Smooth muscle cell (in vitro differentiated cells): ENCODE results near the gene NLRP4. TPM values are rescaled to one million over a fixed set of nuclear protein-coding genes. Genes with fewer than 3 reads are reported as not detected.

Experiments used
- DNase-seq: peaks from one replicate; lab custom pipeline; 2025; ENCODE audit not compliant: unreplicated experiment; lab: John Stamatoyannopoulos, UW
- H2AFZ ChIP-seq: fragments of 200-600 bp; sonication (generic); 2 replicates; pipeline ENCODE4 v1.6.0; 2016; ENCODE audit warnings: antibody characterized with exemption, low read depth, mild to moderate bottlenecking
- H3F3A ChIP-seq: fragments of 200-600 bp; sonication (generic); 2 replicates; pipeline ENCODE4 v1.6.0; 2017; ENCODE audit warnings: antibody characterized with exemption, low read depth
- H3K27ac ChIP-seq: fragments of 200-600 bp; sonication (generic); 2 replicates; pipeline ENCODE4 v1.5.1; 2016; ENCODE audit warnings: low read depth, mild to moderate bottlenecking
- H3K27me3 ChIP-seq: fragments of 200-600 bp; sonication (generic); 2 replicates; pipeline ENCODE4 v1.6.1; 2016; ENCODE audit warnings: low read depth, mild to moderate bottlenecking
- H3K36me3 ChIP-seq: fragments of 200-600 bp; sonication (generic); 2 replicates; pipeline ENCODE4 v1.5.1; 2016; ENCODE audit warnings: low read depth
- H3K4me1 ChIP-seq: fragments of 200-600 bp; sonication (generic); 2 replicates; pipeline ENCODE4 v1.5.1; 2016; ENCODE audit warnings: low read depth
- H3K4me2 ChIP-seq: fragments of 200-600 bp; sonication (generic); 2 replicates; pipeline ENCODE4 v1.6.0; 2016; ENCODE audit warnings: mild to moderate bottlenecking
- H3K4me3 ChIP-seq: fragments of 200-600 bp; sonication (generic); 2 replicates; pipeline ENCODE4 v1.5.1; 2016; ENCODE audit warnings: mild to moderate bottlenecking
- H3K79me2 ChIP-seq: fragments of 200-600 bp; sonication (generic); 2 replicates; pipeline ENCODE4 v1.6.0; 2016; ENCODE audit warnings: low read depth, mild to moderate bottlenecking
- H3K9ac ChIP-seq: fragments of 200-600 bp; sonication (generic); 2 replicates; pipeline ENCODE4 v1.6.0; 2016; ENCODE audit warnings: low read depth
- H3K9me3 ChIP-seq: fragments of 200-600 bp; sonication (generic); replicated peaks from 2 replicates; pipeline ENCODE4 v1.5.1; 2016; ENCODE audit warnings: low read depth
- H4K20me1 ChIP-seq: fragments of 200-600 bp; sonication (generic); 2 replicates; pipeline ENCODE4 v1.6.0; 2016; ENCODE audit warnings: low read depth
- WGBS: methylation state at CpG from one replicate; pipeline ENCODE4 v1.1.7; 2016; ENCODE audit warnings: low lambda C conversion rate; 5-methylcytosine and 5-hydroxymethylcytosine counted together
- polyA plus RNA-seq: library from polyadenylated mRNA; unstranded; fragments of >200 nt; fragmentation: Nextera tagmentation; extraction: Ambion mirVana; gene quantifications from 2 replicates; pipeline ENCODE4 v1.2.1, GENCODE V29; 2016
- total RNA-seq: library from RNA; depleted of rRNA; stranded (reverse); fragments of >200 nt; gene quantifications from 2 replicates; pipeline ENCODE4 v1.2.3, GENCODE V29; 2014
- TF ChIP-seq, protein P1 (sequence below): fragments of 200-600 bp; sonication (generic); IDR thresholded peaks from 2 replicates; pipeline ENCODE4 v1.5.1; 2017; ENCODE audit warnings: borderline replicate concordance, mild to moderate bottlenecking, antibody characterized with exemption; ENCODE audit not compliant: insufficient read depth, poor library complexity, severe bottlenecking

Gene NLRP4
- total and polyA plus RNA-seq, 2 experiments from 2014 or later = not detected

DNA sequence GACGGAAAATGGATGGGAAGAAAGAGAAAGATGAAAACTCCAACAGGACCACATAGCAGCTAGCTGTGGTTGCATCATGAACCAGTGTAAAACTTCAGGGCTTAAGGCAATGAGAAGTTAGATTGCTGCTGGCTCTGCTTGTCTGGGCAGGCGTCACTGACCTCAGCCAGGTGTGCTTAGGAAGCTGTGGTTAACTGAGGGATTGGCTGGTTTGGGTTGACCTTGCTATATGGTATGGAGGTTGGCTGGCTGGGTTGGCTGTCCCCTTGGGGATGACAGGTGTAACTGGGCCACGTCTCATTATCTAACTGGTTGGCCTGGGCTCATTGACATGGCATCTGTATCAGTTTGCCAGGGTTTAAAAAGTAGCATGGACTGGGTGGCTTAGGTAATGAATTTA is 40.9 kb downstream of the NLRP4 start:
- H3K4me2 ChIP-seq = no peak overlapping the region
- H2AFZ ChIP-seq = no peak overlapping the region
- TF ChIP-seq, protein P1, sequence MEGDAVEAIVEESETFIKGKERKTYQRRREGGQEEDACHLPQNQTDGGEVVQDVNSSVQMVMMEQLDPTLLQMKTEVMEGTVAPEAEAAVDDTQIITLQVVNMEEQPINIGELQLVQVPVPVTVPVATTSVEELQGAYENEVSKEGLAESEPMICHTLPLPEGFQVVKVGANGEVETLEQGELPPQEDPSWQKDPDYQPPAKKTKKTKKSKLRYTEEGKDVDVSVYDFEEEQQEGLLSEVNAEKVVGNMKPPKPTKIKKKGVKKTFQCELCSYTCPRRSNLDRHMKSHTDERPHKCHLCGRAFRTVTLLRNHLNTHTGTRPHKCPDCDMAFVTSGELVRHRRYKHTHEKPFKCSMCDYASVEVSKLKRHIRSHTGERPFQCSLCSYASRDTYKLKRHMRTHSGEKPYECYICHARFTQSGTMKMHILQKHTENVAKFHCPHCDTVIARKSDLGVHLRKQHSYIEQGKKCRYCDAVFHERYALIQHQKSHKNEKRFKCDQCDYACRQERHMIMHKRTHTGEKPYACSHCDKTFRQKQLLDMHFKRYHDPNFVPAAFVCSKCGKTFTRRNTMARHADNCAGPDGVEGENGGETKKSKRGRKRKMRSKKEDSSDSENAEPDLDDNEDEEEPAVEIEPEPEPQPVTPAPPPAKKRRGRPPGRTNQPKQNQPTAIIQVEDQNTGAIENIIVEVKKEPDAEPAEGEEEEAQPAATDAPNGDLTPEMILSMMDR = no peak
- no peak for DNase-seq
- peaks cover 11% of the 10 kb centered on the region for H3K9me3 ChIP-seq
- H3K4me1 ChIP-seq = no peaks in the 10 kb centered on the region
- no peaks in the 10 kb centered on the region for H3F3A ChIP-seq
- 47% methylated on average over 3 of the region's 3 CpGs for WGBS
- no peaks in the 10 kb centered on the region for H3K36me3 ChIP-seq
- H3K27me3 ChIP-seq = no peaks in the 10 kb centered on the region
- H4K20me1 ChIP-seq = no peaks in the 10 kb centered on the region
- H3K79me2 ChIP-seq = no peaks in the 10 kb centered on the region
- H3K9ac ChIP-seq = no peak overlapping the region
- H3K27ac ChIP-seq = no peak overlapping the region
- H3K4me3 ChIP-seq = no peak overlapping the region

DNA sequence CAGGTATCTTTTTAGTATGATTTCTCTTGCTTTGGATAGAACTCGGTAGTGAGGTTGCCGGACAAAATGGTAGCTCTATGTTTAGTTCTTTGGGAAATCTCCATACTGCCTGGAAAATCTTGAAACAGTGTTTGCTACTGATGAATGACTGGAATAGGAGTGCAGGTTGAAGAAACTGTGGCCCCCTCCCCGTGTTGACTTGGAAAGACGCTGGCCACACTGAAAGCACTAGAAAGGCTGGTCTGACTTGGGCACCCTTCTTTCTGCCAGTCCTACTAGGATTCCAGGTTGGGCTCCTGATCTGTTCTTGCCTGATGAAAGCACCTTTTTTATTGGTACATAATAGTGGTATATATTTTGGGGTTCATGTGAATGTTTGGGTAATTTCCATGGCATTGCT is 46.3 kb downstream of the NLRP4 start:
- no peak for DNase-seq
- WGBS = 60% methylated on average over 4 of the region's 4 CpGs
- H4K20me1 ChIP-seq = no peaks in the 10 kb centered on the region
- H3F3A ChIP-seq = no peaks in the 10 kb centered on the region
- H3K27ac ChIP-seq = no peak overlapping the region
- no peak overlapping the region for H3K4me2 ChIP-seq
- H2AFZ ChIP-seq = no peak overlapping the region
- H3K79me2 ChIP-seq = no peaks in the 10 kb centered on the region
- TF ChIP-seq, protein P1 = no peak
- no peaks in the 10 kb centered on the region for H3K27me3 ChIP-seq
- no peaks in the 10 kb centered on the region for H3K4me1 ChIP-seq
- H3K9me3 ChIP-seq = peaks cover 6% of the 10 kb centered on the region
- H3K36me3 ChIP-seq = no peaks in the 10 kb centered on the region
- no peak overlapping the region for H3K9ac ChIP-seq
- H3K4me3 ChIP-seq = no peak overlapping the region

DNA sequence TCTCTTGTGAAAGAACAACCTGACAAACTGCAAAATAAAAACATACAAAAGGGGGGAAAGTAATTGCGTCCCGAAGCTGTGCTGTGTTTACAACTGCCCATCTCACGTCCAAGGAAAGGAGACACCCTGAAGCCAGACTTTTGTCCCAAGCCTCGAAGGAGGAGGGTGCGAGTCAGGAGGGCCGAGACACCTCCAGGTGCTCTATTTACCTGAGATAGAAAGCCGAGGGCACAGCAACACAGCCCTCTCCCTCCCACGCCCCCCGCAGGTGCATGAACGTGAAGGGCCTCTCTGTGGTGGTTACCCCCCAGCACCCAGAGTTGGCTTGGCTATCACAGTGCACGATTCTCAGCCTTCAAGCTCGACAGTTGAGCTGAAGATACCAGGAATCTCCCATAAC is 62.6 kb downstream of the NLRP4 start:
- Histone ChIP-seq H3K79me2 (no peaks in the 10 kb centered on the region), H3K4me2 (no peak overlapping the region), H3K9ac (no peak overlapping the region), H3K4me3 (no peak overlapping the region), H3K9me3 (peaks cover 4% of the 10 kb centered on the region), H3F3A (no peaks in the 10 kb centered on the region), H3K4me1 (no peaks in the 10 kb centered on the region), H4K20me1 (no peaks in the 10 kb centered on the region), H3K27ac (no peak overlapping the region), H2AFZ (no peak overlapping the region), H3K36me3 (no peaks in the 10 kb centered on the region), H3K27me3 (no peaks in the 10 kb centered on the region)
- no peak for DNase-seq
- TF ChIP-seq, protein P1 = no peak
- 74% methylated on average over 12 of the region's 12 CpGs for WGBS

DNA sequence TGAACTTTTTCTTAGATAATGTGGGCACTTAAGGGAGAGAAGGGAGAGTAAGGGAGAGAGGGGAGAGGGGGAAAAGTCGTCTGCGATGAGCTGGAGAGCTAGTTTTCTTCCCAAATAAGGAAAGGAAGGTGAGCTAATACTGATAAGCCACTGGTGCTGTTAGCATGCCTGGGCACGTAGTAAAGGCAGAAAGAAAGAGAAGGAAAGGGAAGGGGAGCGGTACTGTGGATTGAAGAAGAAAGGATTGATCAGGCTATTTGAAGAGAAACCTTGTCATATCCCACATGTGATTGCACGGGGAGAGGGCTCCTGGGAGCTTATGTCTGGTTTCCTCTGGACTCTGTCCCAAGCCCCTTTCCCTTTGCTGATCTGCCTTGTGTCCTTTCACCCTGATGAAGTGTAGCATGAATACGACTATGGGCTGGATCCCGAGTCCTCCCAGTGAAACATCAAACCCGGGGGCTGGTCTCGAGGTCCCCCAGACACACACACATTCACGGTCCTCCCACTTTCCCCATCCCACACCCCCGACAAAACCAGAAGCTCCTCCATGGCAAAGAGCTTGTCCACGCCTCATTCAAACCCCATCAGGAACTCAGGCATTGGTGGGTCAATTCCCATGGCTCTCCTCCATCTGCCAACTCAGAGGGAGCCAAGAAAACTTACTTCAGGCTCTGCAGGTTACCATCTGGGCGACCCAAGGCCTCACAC is 65.2 kb downstream of the NLRP4 start:
- TF ChIP-seq, protein P1 = no peak
- Histone ChIP-seq H4K20me1 (no peaks in the 10 kb centered on the region), H3K4me3 (no peak overlapping the region), H3K9me3 (peaks cover 4% of the 10 kb centered on the region), H3K36me3 (no peaks in the 10 kb centered on the region), H3K4me1 (no peaks in the 10 kb centered on the region), H2AFZ (no peak overlapping the region), H3K27ac (no peak overlapping the region), H3K79me2 (no peaks in the 10 kb centered on the region), H3K4me2 (no peak overlapping the region), H3K9ac (no peak overlapping the region), H3K27me3 (no peaks in the 10 kb centered on the region), H3F3A (no peaks in the 10 kb centered on the region)
- no peak for DNase-seq
- WGBS = 69% methylated on average over 13 of the region's 13 CpGs
